GM23248 (cell line): Measurements from ENCODE around the gene ATP5F1D.

Experiments
- EZH2 ChIP-seq: fragments of 200-600 bp; sonication (generic); IDR thresholded peaks from 2 replicates; pipeline ENCODE4 v1.6.1; 2018; ENCODE audit warnings: antibody characterized with exemption, mild to moderate bottlenecking; ENCODE audit not compliant: insufficient read depth, poor library complexity, severe bottlenecking
- EZH2phosphoT487 ChIP-seq: fragments of 200-600 bp; sonication (generic); IDR thresholded peaks from 2 replicates; pipeline ENCODE4 v1.6.1; 2018; ENCODE audit warnings: antibody characterized with exemption, moderate library complexity, mild to moderate bottlenecking, low read depth; ENCODE audit not compliant: insufficient read depth

GRCh38 chr19:1251330-1252220 is 10.0 kb downstream of the ATP5F1D start:
- no peak for TF ChIP-seq EZH2
- TF ChIP-seq EZH2phosphoT487, result no peak
